CD1c-positive myeloid dendritic cell (primary cell): ENCODE results near the gene GALNT9.
A peak's percentile ranks its signal among the peaks of the same experiment; 100 is the strongest.
"Not testable (repeated sequence)": the region's sequence is repeated elsewhere in the genome, so short reads cannot be mapped to it uniquely, and the experiment has no call there.

Experiments
- DNase-seq: peaks from one replicate; pipeline ENCODE4 v3.0.0-alpha.2; 2016; ENCODE audit errors: extremely low spot score

The GALNT9 gene

GRCh38 chr12:132249689-132250478, 79.5 kb downstream of the GALNT9 start:
- no peak for DNase-seq

GRCh38 chr12:132248453-132249167, 80.8 kb downstream of the GALNT9 start:
- peak; percentile 5 for DNase-seq

GRCh38 chr12:132247718-132248452, 81.5 kb downstream of the GALNT9 start:
- DNase-seq: no peak

- no peak for DNase-seq
Measured at GRCh38 chr12:132246997-132247717, 82.2 kb downstream of the GALNT9 start.

GRCh38 chr12:132245521-132246101, 83.8 kb downstream of the GALNT9 start:
- no peak for DNase-seq

- DNase-seq: no peak
Measured at GRCh38 chr12:132244724-132245295, 84.6 kb downstream of the GALNT9 start.

GRCh38 chr12:132243596-132244310, 85.6 kb downstream of the GALNT9 start:
- DNase-seq: no peak

- not testable (repeated sequence) for DNase-seq
Measured at GRCh38 chr12:132243171-132243570, 86.2 kb downstream of the GALNT9 start.

GRCh38 chr12:132240669-132241007, 88.8 kb downstream of the GALNT9 start:
- not testable (repeated sequence) for DNase-seq

GRCh38 chr12:132239796-132240668, 89.4 kb downstream of the GALNT9 start:
- no peak for DNase-seq

- DNase-seq: no peak
Measured at GRCh38 chr12:132239392-132239791, 90.0 kb downstream of the GALNT9 start.

- no peak for DNase-seq
Measured at GRCh38 chr12:132238884-132239283, 90.5 kb downstream of the GALNT9 start.

- DNase-seq: no peak
Measured at GRCh38 chr12:132238488-132238854, 90.9 kb downstream of the GALNT9 start.

- DNase-seq: no peak
Measured at GRCh38 chr12:132237772-132238487, 91.5 kb downstream of the GALNT9 start.

- no peak for DNase-seq
Measured at GRCh38 chr12:132236930-132237771, 92.2 kb downstream of the GALNT9 start.

GRCh38 chr12:132236129-132236929, 93.1 kb downstream of the GALNT9 start:
- DNase-seq: no peak
